RWPE2 (cell line): Measurements from ENCODE around the gene APOBEC4.

Experiments
- ATAC-seq: fragments of 200-7000 bp; cut with Tn5 transposase; 3 replicates; pipeline ENCODE4 v1.9.1; 2021; ENCODE audit warnings: low read depth
- DNase-seq: peaks from one replicate; pipeline ENCODE4 v3.0.0-alpha.2; 2020; ENCODE audit warnings: low spot score
- H3K27ac ChIP-seq: fragments of 450-650 bp; 2 replicates; pipeline ENCODE4 v1.5.1; 2017; ENCODE audit warnings: mild to moderate bottlenecking; ENCODE audit not compliant: poor library complexity, severe bottlenecking
- H3K27me3 ChIP-seq: fragments of 250-450 bp; sonication (Bioruptor Pico); 2 replicates; pipeline ENCODE4 v1.5.1; 2021; ENCODE audit warnings: mild to moderate bottlenecking, moderate library complexity; ENCODE audit not compliant: insufficient read depth, poor library complexity, severe bottlenecking
- H3K36me3 ChIP-seq: fragments of 250-450 bp; sonication (Bioruptor Pico); 2 replicates; pipeline ENCODE4 v1.5.1; 2020; ENCODE audit warnings: low read depth, mild to moderate bottlenecking, moderate library complexity
- H3K4me1 ChIP-seq: fragments of 250-450 bp; sonication (Bioruptor Pico); 2 replicates; pipeline ENCODE4 v1.5.1; 2021; ENCODE audit warnings: mild to moderate bottlenecking, moderate library complexity; ENCODE audit not compliant: insufficient read depth, poor library complexity, severe bottlenecking
- H3K4me3 ChIP-seq: fragments of 250-450 bp; sonication (Bioruptor Pico); 2 replicates; pipeline ENCODE4 v1.5.1; 2021; ENCODE audit warnings: mild to moderate bottlenecking, moderate library complexity; ENCODE audit not compliant: severe bottlenecking
- H3K9me3 ChIP-seq: fragments of 250-450 bp; sonication (Bioruptor Pico); 2 replicates; pipeline ENCODE4 v1.5.1; 2021; ENCODE audit warnings: mild to moderate bottlenecking, moderate library complexity; ENCODE audit not compliant: severe bottlenecking
- TF ChIP-seq, protein P1 (sequence below): fragments of 450-650 bp; IDR thresholded peaks from one replicate; pipeline ENCODE4 v1.5.1; 2017; ENCODE audit warnings: mild to moderate bottlenecking, moderate library complexity; ENCODE audit not compliant: poor library complexity, severe bottlenecking

Gene APOBEC4, protein sequence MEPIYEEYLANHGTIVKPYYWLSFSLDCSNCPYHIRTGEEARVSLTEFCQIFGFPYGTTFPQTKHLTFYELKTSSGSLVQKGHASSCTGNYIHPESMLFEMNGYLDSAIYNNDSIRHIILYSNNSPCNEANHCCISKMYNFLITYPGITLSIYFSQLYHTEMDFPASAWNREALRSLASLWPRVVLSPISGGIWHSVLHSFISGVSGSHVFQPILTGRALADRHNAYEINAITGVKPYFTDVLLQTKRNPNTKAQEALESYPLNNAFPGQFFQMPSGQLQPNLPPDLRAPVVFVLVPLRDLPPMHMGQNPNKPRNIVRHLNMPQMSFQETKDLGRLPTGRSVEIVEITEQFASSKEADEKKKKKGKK

GRCh38 chr1:183652547-183653461 is at the start of gene APOBEC4:
TSS of gene APOBEC4 (minus strand) at chr1:183653316. CDS start at chr1:183648781, 4,535 bp downstream.
- no peaks in the 10 kb centered on the region for H3K9me3 ChIP-seq
- ATAC-seq, result peak; percentile 23; the same call in 1 of the 3 replicates
- DNase-seq, result no peak
- no peak within 1 kb of the TSS for H3K27ac ChIP-seq
- TF ChIP-seq, protein P1, sequence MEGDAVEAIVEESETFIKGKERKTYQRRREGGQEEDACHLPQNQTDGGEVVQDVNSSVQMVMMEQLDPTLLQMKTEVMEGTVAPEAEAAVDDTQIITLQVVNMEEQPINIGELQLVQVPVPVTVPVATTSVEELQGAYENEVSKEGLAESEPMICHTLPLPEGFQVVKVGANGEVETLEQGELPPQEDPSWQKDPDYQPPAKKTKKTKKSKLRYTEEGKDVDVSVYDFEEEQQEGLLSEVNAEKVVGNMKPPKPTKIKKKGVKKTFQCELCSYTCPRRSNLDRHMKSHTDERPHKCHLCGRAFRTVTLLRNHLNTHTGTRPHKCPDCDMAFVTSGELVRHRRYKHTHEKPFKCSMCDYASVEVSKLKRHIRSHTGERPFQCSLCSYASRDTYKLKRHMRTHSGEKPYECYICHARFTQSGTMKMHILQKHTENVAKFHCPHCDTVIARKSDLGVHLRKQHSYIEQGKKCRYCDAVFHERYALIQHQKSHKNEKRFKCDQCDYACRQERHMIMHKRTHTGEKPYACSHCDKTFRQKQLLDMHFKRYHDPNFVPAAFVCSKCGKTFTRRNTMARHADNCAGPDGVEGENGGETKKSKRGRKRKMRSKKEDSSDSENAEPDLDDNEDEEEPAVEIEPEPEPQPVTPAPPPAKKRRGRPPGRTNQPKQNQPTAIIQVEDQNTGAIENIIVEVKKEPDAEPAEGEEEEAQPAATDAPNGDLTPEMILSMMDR, result no peak
- no peaks in the 10 kb centered on the region for H3K27me3 ChIP-seq
- peaks cover 3% of the 10 kb centered on the region for H3K4me1 ChIP-seq
- H3K36me3 ChIP-seq, result no peaks in the 10 kb centered on the region
- no peak within 1 kb of the TSS for H3K4me3 ChIP-seq

GRCh38 chr1:183702813-183703198 is 49.7 kb upstream of the APOBEC4 start:
- TF ChIP-seq, protein P1, result no peak
- no peaks in the 10 kb centered on the region for H3K9me3 ChIP-seq
- H3K4me3 ChIP-seq, result no peak overlapping the region
- no peak overlapping the region for H3K27ac ChIP-seq
- H3K27me3 ChIP-seq, result no peaks in the 10 kb centered on the region
- DNase-seq (no peak), ATAC-seq (no peak)
- no peaks in the 10 kb centered on the region for H3K4me1 ChIP-seq
- no peaks in the 10 kb centered on the region for H3K36me3 ChIP-seq

- Histone ChIP-seq H3K4me1 (no peaks in the 10 kb centered on the region), H3K36me3 (no peaks in the 10 kb centered on the region), H3K27ac (no peak overlapping the region), H3K9me3 (no peaks in the 10 kb centered on the region), H3K4me3 (no peak overlapping the region), H3K27me3 (no peaks in the 10 kb centered on the region)
- ATAC-seq (no peak), DNase-seq (no peak)
- TF ChIP-seq, protein P1, result no peak
Measured at GRCh38 chr1:183702087-183702812, 49.1 kb upstream of the APOBEC4 start.

DNA sequence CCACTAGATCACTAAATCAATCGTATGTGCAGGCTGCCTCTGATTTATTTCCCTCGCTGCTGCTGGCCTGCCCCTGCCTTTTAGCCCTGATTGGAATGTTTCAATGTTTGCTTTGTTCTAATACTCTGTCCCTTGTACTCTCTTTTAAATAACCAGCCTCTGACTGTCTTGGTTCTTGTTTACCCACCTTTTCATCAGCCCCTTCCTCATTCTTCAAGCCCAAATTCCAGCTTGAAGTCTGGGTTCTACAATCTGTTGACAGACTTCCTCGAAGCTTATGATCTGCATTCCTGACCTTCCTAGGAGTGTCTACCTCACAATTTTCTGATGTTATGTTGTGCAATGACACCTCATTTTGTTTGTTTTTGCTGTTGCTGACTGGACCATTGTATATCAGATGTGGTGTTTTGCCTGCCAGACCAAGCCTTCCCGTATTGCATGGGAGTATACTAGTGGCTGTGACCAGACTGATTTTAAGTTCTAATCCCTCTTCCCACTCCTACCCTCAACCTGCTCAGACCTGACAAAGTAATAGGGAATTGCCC is 46.6 kb upstream of the APOBEC4 start:
- DNase-seq (no peak), ATAC-seq (0 out of 3 replicates have a peak, but pooled peaks have one; percentile 36)
- Histone ChIP-seq H3K4me1 (no peaks in the 10 kb centered on the region), H3K4me3 (no peak overlapping the region), H3K9me3 (no peaks in the 10 kb centered on the region), H3K36me3 (no peaks in the 10 kb centered on the region), H3K27ac (no peak overlapping the region), H3K27me3 (no peaks in the 10 kb centered on the region)
- TF ChIP-seq, protein P1, result no peak
